NCI-H1092 treated with DMSO at 0.1 percent for 48 hours (cell line): Measurements from ENCODE around the gene DAZAP1.
A peak's percentile ranks its signal among the peaks of the same experiment; 100 is the strongest.

Source experiments
- DNase-seq: peaks from one replicate; lab custom pipeline; 2025; lab: John Stamatoyannopoulos, UW

DAZAP1 gene

DNA sequence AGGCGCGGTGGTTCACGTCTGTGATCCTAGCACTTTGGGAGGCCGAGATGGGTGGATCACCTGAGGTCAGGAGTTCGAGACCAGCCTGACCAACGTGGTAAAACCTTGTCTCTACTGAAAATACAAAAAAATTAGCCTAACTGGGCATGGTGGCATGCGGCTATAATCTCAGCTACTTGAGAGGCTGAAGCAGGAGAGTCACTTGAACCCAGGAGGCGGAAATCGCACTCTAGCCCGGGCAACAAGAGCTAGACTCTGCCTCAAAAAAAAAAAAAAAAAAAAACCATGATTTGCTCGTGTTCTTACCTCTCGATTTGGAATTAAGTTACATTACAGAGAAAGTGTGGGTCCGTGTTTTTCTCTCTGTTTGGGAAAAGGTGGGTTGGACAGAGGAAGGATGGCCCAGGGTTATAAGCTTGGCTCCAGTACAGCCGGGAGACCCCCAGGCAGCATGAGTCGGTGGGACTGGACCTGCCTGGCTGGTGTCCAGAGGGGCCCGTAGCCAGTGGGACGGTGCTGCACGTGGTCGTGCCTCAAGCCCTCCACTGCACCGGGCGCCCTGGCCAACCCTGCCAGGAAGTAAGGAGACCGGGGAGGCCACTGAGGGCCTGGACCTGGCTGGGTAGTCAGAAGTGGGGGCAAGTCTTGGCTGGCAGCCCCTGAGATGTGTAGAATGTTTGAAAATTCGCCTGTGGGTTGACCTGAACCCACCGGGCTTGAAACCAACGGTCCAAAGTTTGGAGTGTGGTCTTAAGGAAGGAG lies 34.5 kb downstream of the DAZAP1 start:
- no peak for DNase-seq

DNA sequence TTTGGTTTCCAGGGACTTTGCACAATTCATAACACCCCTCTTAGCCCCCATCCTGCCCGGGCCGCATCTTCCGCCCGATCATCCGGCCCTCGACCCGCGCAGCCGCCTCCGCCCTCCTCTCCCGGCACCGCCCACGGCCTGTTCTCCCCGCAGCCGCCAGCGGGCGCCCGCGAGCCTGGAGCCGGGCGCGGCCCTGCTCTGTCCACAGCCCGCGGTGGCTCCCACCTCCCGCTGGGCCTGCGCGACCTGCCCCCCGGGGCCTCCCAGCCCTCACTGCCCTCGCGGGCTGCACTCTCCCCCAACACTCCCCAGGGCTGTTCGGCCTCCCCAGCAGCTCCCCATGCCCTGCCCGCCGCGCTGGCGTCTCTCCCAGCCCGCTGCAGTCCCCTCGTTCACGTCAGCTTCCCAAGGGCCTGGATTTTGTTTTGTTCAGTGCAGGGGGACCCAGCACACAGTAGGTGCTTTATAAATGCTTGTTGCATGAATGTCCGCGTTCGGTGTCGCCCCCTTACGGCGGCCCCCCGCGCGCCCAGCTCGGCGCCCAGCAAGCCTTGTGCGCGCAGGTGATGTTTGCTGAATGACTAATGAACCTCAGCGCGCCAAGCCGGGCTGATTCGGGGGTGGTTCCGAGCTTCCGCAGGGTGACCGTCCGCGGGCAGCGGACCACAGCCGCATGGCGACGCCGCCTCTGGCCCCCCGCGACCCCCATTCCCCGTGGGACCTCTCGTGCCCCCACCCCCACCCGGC lies 38.0 kb downstream of the DAZAP1 start:
- DNase-seq, result peak; percentile 41

DNA sequence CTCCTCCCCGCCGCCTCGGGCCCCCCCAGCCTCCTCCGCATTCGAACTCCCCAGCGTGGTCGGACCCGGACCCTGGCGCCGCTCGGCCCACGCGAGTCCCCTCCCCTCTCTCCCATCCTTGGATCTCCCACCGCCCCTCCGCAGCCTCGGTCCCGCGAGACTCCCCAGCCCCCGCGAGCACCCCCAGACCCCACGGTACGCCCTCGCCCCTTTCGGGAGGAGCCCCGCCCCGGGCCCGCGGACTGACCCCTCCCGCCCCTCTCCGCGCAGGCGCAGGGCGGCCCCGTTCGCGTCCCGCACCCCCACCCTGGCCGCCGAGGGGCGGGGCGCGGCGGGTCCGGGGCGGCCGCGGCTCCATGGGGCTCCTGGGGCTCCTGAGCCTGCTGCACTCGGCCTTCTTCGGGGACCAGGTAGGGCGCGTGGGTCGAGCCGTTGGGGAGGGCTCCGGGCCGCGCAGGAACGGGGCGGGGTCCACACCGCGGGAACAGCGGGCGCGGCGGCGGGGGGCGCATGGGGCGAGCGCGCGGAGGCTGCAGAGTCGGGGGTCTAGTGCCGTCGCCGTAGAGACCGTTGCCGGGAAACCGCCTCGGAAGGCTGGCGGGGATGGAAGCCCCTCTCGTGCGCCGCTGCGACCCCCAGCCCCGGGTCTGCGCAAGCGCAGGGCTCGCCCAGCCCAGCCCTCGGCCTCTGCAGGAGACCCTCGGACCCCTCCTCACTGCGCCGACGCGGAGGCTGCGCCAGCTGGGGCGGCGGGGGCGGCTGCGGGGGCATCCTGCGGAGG lies 38.7 kb downstream of the DAZAP1 start:
- DNase-seq, result peak; percentile 30

DNA sequence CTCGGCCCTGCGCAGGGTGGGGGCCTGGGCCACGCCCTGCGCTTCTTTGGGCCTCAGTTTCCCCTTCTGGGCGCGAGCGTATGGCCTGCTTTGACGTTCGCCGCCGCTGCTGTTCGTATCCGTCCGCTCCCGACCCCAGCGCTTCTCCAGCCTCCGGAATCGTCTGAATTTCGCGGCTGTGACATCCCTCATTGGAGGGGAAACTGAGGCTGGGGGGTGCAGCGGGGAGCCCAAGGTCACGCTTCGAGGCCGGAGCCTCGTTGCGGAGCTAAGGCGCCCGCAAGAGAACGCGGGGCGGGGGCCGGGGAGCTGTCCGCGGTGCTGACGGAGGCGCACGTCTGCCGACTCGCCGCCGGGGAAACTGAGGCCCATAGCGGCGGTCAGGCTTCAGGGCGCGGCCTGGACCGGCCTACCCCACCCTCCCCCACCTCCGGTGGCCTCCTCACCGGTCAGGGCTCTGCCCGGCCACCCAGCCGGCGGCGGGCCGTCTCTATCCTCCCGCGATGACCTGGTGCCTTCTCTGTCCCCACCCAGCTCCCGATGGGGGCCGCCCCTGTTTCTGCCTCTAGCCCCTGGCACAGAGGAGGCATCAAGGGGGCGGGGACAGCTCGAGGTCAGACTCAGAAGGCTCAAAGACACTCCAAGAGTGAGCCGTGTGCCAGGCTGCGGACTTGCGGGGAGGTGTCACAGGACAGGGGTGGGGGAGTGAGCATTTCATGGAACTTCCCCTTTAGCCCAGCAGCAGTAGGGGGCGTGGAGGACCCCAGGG lies 39.5 kb downstream of the DAZAP1 start:
- no peak for DNase-seq

DNA sequence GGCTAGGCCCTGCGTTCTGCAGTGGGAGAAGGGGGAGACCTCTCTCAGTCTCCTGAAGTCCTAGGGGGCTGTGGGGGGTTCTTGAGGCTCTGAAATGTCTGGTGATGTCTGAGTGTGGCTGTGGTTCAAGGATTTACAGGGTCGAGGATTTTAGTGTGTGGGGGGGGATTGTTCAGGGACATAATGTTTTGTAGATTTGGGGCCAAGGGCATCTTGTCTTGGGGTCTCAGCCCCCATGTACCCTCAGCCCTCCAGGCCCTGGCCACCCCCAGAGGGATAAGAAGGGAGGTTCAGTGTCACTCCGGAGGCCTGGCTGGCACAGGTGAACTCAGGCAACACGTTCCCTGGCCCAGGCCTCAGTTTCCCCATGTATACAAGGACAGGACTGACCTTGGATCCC lies 40.1 kb downstream of the DAZAP1 start:
- no peak for DNase-seq

DNA sequence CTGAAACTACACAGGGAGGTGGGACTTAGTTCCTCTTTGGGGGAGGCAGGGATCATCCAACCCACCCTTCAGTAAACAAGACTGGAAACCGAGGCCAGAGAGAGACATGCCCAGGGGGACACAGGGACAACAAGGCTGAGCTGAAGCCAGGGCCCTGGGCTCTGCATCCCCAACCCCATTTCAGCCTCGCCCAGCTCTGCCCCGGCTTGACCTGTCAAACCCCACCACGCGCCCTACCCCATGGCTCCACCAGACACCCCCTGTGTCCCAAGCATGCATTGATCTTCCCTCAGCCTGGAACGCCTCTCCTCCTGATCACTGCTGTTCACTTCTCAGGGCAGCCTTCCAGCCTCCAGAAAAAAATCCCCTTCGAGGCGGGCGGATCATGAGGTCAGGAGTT lies 40.6 kb downstream of the DAZAP1 start:
- no peak for DNase-seq

DNA sequence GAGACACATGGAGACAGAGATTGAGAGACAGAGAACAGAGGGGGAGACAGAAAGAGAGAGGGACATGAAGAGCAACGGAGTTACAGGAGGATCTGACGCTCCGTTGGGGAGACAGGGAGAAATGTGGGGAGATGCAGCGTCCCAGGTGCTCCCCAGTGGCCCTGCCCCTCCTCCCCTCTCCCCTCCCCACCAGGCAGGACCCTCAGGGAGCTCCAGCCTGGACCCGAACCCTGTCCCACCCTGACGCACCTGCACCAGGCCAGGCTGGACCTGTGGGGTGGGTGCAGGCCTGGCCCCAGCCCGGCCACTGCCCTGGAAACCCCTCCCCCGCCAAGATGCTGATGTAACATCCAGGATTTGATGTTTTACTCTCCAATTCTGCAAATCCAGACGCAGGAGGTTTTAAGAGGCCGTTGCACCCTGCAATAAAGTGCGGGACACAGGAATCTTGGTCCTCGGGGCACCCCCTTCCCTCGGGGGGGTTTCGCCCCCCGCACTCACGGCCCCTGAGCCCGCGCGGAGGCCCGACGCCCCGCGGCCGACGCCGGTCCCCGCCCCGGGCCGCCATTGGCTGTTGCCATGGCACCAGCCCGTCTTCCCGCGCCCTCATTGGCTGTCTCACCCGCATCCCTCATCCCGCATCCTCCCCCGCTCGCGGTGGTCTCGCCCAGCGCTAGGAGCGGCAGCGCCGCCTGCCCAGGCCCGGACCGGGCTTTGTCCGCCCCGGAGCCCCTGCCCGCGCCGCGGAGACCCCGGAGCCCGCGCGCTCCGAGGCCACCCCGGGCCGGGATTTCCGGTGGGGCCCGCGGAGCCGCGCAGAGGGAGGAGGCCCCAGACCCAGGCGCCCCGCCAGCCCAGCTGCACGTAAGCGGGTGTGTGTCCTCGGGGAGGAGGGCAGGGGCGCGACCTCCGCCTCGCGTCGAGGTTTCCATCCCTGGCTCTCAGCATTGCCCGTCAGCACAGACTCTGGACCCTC lies 42.4 kb downstream of the DAZAP1 start, which contains the start of gene APC2:
APC2 (plus strand) TSS at position 655 of the 976 bp plus-strand sequence. CDS start 2,881 bp downstream, outside the sequence.
- peak; percentile 84 for DNase-seq

DNA sequence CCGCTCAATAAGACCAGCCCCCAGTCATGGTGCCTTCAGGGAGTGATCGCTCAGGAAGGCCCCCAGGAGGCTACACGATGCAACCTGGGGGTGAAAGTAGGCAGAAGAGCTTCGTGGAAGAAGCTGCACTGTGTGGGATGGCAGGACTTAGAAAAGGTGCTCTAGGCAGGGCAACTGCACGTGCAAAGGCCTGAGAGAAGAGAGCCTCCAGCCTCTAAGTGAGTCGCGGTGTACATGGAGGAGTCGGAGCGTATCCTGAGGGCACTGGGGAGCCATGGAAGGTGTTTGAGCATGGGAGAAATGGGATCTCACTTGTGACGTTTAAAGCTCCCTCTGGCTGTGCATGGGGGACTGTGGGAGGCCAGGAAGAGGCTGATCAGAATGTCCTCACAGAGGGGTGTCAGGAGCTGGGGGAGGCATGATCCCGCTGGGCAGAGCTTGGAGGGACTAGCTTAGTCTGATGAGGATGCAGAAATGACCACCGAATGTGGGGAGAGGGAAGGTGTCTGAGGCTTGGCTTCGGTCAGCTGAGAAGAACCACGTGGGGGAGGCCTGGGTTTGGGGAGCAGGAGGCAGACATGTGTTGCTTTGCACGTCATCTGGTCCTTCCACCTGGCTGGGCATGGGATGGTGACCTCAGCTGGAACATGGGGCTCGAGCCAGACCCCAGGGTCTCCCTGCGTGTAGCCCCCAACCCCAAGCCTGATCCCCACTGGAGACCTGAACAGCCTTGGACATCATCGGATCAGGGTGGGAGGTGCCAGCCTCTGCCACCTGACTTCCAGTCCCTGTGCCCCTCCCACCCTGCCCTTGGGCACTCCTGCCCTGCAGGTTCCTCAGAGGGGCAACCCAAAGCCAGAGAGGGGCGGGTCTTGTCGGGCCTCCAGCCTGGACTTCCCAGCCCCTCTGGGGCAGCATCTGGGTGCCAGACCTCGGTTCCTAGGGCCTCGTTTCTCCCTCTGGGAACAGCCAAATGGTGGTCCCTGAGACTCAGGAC lies 43.6 kb downstream of the DAZAP1 start:
- no peak for DNase-seq

DNA sequence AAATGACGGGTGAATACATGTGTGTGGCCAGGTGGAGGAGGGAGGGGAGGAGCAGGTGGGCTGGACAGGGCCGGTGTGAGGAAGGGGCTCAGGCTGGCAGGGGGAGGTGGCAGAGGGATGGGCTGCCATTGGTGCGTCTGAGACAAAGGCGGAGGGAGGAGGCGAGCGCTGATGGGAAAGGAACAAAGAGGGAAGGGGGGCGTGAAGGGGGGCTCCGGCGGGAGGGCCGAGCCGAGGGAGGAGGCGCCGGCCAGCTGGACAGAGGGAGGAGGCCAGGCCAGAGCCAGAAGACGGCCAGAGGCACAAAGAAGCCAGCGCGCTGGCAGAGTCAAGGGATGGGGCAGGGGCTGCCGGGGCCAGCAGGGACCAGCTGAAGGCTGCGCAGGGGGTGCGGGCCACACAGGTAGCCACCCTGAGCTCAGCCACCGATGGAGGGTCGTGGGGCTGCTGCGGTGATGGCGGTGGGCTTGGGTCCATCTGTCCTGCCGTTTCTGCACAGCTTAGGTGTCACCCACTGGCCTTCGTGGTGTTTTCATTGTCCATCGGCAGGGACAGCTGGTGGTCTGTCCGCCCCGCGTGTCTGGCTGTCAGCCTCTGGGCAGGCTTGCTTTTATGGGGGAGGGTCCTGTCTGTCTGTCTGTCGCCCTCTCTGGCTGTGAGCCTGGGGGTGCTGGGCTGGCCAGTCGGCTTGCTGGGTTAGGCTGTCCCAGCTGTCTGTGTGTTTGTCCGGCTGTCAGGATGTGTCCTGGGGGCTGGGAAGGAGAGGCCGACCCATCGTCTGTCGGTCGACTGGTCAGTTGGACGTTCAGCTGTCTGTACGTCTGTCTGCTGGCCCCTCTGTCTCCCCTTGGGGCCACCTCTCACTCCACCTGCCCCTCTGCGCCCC lies 44.8 kb downstream of the DAZAP1 start:
- DNase-seq, result no peak

DNA sequence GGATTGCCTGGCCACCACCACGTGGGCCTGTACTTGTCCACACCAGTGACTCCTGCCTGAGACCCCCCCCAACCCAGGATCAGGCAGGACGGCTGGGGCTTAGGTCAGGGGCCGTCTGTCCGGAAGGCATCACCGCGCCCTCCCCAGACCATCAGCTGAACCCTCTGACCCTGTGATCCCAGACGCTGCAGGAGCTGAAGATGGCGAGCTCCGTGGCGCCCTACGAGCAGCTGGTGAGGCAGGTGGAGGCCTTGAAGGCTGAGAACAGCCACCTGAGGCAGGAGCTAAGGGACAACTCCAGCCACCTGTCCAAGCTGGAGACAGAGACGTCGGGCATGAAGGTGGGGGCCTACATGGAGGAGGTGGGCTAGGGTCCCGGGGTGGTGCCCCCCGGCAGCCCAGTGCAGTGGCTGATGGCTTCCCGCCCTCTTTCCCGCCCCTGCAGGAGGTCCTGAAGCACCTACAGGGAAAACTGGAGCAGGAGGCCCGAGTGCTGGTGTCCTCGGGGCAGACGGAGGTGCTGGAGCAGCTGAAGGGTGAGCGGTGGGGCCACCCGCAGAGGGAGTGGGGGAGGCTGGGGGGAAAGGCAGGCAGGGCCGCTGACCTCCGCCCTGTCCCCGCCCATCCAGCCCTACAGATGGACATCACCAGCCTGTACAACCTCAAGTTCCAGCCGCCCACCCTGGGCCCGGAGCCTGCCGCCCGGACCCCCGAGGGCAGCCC lies 45.6 kb downstream of the DAZAP1 start:
- DNase-seq, result no peak

DNA sequence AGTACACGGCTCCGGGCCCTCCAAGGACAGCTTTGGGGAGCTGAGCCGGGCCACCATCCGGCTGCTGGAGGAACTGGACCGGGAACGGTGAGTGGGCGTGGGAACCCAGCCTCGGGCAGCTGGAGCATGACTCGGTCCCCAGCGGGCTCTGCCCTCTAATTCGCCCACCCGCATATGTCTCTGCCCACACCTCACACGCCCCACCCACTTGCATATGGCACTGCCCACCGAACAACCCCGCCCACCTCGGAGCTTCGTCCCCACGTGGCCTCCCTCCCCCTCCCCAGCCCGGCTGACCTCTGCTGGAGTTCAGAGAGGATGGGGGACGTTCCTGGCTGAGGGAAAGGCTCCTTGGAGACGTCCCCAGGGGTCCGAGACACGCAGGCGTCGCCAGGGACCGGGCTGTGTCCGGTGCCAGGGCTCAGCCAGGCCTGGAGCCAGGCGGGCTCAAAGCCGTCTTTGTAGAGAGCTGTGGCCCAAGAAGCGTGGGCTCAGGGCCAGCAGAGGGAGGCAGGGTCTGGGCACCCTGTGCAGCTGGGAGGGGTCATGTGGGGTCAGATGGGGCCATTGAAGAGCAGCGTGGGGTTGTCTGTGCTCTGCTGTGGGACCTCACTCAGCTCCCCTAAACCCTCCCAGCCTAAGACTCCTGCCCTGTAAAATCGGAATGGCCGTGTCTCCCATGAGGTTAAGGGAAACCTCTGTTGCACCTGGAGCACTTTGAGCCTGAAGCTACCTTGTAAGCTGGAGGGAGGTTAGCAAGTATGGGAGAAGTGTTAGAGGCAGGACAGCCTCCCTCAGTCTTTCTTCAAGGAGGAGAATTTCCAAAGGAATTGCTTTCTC lies 46.4 kb downstream of the DAZAP1 start:
- no peak for DNase-seq

DNA sequence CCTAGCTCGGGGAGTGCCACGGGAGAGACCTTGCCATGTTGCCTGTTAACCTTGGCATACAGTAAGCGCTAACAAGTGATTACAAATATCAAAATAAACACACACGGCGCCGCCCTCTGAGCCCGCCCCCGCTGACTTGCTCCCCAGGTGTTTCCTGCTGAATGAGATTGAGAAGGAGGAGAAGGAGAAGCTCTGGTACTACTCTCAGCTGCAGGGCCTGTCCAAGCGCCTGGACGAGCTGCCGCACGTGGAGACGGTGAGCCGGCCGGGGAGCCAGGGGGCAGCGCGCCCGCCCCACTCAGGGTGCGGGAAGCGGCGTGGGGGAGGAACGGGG lies 47.6 kb downstream of the DAZAP1 start:
- DNase-seq, result no peak

DNA sequence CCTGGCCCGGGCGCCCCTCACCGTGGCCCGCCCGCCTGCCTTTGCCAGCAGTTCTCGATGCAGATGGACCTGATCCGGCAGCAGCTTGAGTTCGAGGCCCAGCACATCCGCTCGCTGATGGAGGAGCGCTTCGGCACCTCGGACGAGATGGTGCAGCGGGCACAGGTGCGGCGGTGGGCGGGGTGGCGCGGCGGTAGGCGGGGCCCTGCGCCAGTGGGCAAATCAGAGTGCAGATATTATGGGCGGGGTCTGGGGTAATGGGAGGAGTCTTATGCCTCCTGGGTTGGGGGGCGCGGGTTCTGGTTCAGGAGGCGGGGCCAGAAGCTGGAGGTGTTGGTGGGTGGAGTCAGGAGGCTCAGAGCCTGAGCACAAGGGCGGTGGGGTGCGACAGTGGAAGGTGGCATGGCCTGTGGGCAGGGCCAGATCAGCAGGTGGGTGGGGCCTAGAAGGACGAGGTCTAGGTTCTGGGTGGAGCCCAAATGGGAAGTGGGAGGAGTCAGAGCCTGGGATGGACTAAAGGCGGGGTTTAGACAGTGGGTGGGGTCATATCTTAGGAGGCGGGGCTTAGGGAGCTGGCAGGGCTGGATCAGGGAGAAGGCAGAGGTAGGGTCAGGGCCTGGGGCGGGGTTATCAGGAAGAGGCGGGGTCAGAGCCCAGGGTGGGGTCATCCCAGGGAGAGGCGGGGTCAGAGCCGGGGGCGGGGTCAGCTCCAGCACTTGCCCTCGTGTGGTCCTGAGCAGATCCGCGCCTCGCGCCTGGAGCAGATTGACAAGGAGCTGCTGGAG lies 48.1 kb downstream of the DAZAP1 start:
- DNase-seq, result no peak

DNA sequence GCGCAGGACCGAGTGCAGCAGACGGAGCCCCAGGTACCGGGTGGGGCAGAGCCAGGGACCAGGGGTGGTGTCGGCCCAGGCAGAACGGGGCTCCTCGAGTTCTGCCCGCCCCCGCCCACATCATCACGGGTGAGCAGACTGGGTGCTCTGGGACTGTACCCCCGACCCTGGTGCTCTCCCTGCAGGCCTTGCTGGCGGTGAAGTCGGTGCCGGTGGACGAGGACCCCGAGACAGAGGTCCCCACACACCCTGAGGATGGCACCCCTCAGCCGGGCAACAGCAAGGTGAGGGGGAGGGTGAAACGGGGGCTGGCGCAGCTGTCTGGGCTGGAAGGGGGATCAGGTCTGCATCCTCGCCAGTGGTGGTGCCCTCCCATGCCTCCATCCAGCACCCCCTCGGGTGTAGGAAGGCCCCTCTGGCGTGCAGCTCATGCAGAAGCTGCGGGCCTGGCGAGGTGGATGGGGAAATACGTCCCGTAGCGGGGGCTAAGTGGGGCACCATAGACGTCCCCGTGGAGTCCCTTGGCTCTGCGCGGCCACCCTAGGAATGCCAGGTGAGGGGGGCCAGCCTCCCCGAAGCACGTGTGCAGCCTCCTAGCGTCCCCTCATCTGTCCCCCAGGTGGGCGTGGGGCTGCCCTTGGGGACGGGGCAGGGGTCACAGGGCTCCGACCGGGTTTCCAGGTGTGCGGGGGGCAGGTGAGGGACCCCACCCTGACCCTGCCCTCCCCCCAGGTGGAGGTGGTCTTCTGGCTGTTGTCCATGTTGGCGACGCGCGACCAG lies 48.9 kb downstream of the DAZAP1 start:
- DNase-seq, result no peak

DNA sequence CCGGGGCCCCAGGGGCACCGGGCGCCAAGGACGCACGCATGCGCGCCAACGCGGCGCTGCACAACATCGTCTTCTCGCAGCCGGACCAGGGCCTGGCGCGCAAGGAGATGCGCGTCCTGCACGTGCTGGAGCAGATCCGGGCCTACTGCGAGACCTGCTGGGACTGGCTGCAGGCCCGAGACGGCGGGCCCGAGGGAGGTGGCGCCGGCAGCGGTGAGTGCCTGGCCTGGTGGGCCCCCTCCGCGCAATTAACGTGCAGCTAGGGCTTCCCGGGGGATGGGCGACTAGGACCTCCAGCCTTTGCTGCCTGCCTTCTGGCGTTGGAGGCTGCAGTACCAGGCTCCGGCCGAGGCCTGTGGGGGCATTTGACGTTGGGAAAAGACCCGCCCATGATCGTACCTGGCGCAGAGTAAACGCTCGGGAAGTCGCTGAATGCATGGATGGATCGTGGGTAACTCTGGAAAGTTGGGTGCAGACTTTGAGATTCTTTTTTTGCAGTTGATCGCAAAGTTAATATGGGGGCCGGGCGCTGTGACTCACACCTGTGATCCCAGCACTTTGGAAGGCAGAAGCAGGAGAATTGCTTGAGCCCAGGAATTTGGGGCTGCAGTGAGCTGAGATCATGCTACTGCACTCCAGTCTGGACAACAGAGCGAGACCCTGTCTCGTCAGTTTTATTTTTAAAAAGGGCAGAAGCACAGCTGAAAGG lies 49.8 kb downstream of the DAZAP1 start:
- DNase-seq, result no peak
